HEK293T (cell line): ENCODE results near the gene ALPI.

Experiments used
- CTCF ChIA-PET: fragments of 350-600 bp; formaldehyde crosslinking; extraction: SDS; loops from one replicate; lab custom pipeline; 2021; ENCODE audit warnings: antibody characterized with exemption, inconsistent platforms; lab: Yijun Ruan, JAX
- POLR2A ChIA-PET: fragments of 350-600 bp; formaldehyde crosslinking; extraction: SDS; loops from one replicate; lab custom pipeline; 2020; ENCODE audit warnings: antibody characterized with exemption, inconsistent platforms; lab: Yijun Ruan, JAX
- DNase-seq: peaks from one replicate; pipeline ENCODE4 v3.0.0; 2012; ENCODE audit warnings: mixed read lengths; ENCODE audit errors: extremely low spot score
- ARNT ChIP-seq: fragments of 450-650 bp; IDR thresholded peaks from 2 replicates; pipeline ENCODE4 v1.6.1; 2017; ENCODE audit warnings: mild to moderate bottlenecking
- BHLHE40 ChIP-seq: fragments of 450-650 bp; IDR thresholded peaks from 2 replicates; pipeline ENCODE4 v1.6.1; 2016; ENCODE audit warnings: mild to moderate bottlenecking, moderate library complexity, borderline replicate concordance
- CTBP1 ChIP-seq: fragments of 450-650 bp; IDR thresholded peaks from 2 replicates; pipeline ENCODE4 v1.6.1; 2016; ENCODE audit warnings: borderline replicate concordance
- ELF4 ChIP-seq: fragments of 450-650 bp; IDR thresholded peaks from 2 replicates; pipeline ENCODE4 v1.6.1; 2017; ENCODE audit warnings: antibody characterized with exemption
- FOXA1 ChIP-seq: fragments of 450-650 bp; IDR thresholded peaks from 2 replicates; pipeline ENCODE4 v1.6.1; 2016; ENCODE audit warnings: mild to moderate bottlenecking
- FOXK2 ChIP-seq: fragments of 450-650 bp; IDR thresholded peaks from 2 replicates; pipeline ENCODE4 v1.6.1; 2016; ENCODE audit warnings: mild to moderate bottlenecking
- FOXM1 ChIP-seq: fragments of 450-650 bp; IDR thresholded peaks from 2 replicates; pipeline ENCODE4 v1.6.1; 2017; ENCODE audit warnings: mild to moderate bottlenecking, borderline replicate concordance
- HDGF ChIP-seq: fragments of 450-650 bp; IDR thresholded peaks from 2 replicates; pipeline ENCODE4 v1.6.1; 2017; ENCODE audit warnings: antibody characterized with exemption, borderline replicate concordance
- L3MBTL2 ChIP-seq: fragments of 450-650 bp; conservative IDR thresholded peaks from 2 replicates; pipeline ENCODE4 v1.6.1; 2016; ENCODE audit warnings: mild to moderate bottlenecking
- LEF1 ChIP-seq: fragments of 450-650 bp; IDR thresholded peaks from 2 replicates; pipeline ENCODE4 v1.6.1; 2017; ENCODE audit warnings: mild to moderate bottlenecking, borderline replicate concordance
- NFRKB ChIP-seq: fragments of 450-650 bp; IDR thresholded peaks from 2 replicates; pipeline ENCODE4 v1.6.1; 2016; ENCODE audit warnings: mild to moderate bottlenecking, moderate library complexity
- SP1 ChIP-seq: fragments of 450-650 bp; IDR thresholded peaks from 2 replicates; pipeline ENCODE4 v1.6.1; 2017
- SUZ12 ChIP-seq: fragments of 450-650 bp; IDR thresholded peaks from 2 replicates; pipeline ENCODE4 v1.6.1; 2016; ENCODE audit warnings: mild to moderate bottlenecking
- TARDBP ChIP-seq: fragments of 450-650 bp; IDR thresholded peaks from 2 replicates; pipeline ENCODE4 v1.6.1; 2016
- ZNF384 ChIP-seq: fragments of 450-650 bp; IDR thresholded peaks from 2 replicates; pipeline ENCODE4 v1.6.1; 2016
- TF ChIP-seq, protein P1 (sequence below): fragments of 450-650 bp; IDR thresholded peaks from 2 replicates; pipeline ENCODE4 v1.6.1; 2016

ALPI gene

DNA sequence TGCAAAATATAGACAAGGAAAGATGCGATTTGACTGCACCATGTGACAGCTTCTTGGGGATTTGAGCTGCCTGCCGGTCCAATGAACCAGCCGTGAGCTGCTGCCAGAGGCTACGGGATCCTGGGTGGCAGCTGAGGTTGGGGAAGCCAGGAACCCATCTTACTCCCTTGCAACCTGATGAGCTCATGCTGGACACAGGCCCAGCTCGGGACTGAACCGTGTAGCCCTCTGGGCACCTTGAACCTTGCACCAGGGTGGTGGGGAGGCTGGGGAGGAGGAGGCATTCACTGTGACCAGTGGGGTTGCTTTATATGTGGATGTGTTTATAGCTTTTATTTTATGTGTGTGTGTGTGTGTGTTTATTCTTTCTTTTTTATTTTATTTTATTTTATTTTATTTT, 9.1 kb downstream of the ALPI start:
- ChIA-PET CTCF (interaction anchor here (1.0 kb wide), 2 partner anchors 57 to 98 kb away, joined by 3 read pairs; no protein-coding TSS in a partner anchor), POLR2A (interaction anchor here (1.0 kb wide), 1 partner anchor 8 kb away, joined by 3 read pairs; no protein-coding TSS in a partner anchor)
- no peak for DNase-seq
- no peak for TF ChIP-seq CTBP1
- TF ChIP-seq ARNT: no peak
- TF ChIP-seq L3MBTL2: no peak
- TF ChIP-seq HDGF: no peak
- TF ChIP-seq FOXA1: no peak
- TF ChIP-seq SUZ12: no peak
- TF ChIP-seq TARDBP: no peak
- no peak for TF ChIP-seq ZNF384
- TF ChIP-seq FOXM1: no peak
- no peak for TF ChIP-seq FOXK2
- TF ChIP-seq LEF1: no peak
- no peak for TF ChIP-seq SP1
- TF ChIP-seq ELF4: no peak
- TF ChIP-seq NFRKB: no peak
- TF ChIP-seq BHLHE40: no peak

DNA sequence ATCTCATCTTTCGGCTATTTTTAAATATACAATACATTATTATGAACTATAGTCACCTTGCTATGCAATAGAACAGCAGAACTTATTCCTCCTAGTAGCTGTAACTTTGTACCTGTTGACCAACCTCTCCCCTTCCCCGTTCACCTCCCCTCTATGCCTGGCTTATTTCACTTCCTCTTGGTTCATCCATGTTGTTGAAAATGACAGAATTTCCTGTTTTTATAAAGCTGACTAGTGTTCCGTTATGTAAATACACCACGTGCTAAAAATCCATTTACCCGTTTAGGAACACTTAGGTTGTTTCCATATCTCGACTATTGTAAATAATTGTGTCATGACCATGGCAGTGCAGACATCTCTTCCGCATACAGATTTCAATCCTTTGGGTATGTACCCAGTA, 10.3 kb downstream of the ALPI start:
- DNase-seq: no peak
- ChIA-PET POLR2A (no interaction called here), CTCF (no interaction called here)
- TF ChIP-seq, protein P1, sequence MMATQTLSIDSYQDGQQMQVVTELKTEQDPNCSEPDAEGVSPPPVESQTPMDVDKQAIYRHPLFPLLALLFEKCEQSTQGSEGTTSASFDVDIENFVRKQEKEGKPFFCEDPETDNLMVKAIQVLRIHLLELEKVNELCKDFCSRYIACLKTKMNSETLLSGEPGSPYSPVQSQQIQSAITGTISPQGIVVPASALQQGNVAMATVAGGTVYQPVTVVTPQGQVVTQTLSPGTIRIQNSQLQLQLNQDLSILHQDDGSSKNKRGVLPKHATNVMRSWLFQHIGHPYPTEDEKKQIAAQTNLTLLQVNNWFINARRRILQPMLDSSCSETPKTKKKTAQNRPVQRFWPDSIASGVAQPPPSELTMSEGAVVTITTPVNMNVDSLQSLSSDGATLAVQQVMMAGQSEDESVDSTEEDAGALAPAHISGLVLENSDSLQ: no peak
- no peak for TF ChIP-seq ARNT
- TF ChIP-seq CTBP1: no peak
- TF ChIP-seq L3MBTL2: no peak
- TF ChIP-seq HDGF: no peak
- no peak for TF ChIP-seq LEF1
- no peak for TF ChIP-seq SUZ12
- no peak for TF ChIP-seq TARDBP
- TF ChIP-seq NFRKB: no peak
- no peak for TF ChIP-seq ELF4

- peak; percentile 53 for DNase-seq
- POLR2A ChIA-PET: interaction anchor here (0.9 kb wide), 1 partner anchor 9 kb away, joined by 3 read pairs; no protein-coding TSS in a partner anchor
- CTCF ChIA-PET: interaction anchor here (0.6 to 1.4 kb wide), 2 partner anchors 26 to 83 kb away, joined by 4 to 5 read pairs; no protein-coding TSS in a partner anchor
- TF ChIP-seq LEF1: no peak
- TF ChIP-seq NFRKB: no peak
- TF ChIP-seq, protein P1: 0 out of 2 replicates have a peak, but pooled peaks have one; percentile 12
- TF ChIP-seq FOXM1: no peak
Observed at GRCh38 chr2:232473467-232473890, 17.5 kb downstream of the ALPI start.

- DNase-seq: no peak
- ChIA-PET POLR2A (no interaction called here), CTCF (no interaction called here)
- no peak for TF ChIP-seq ELF4
- TF ChIP-seq L3MBTL2: no peak
- no peak for TF ChIP-seq CTBP1
- TF ChIP-seq NFRKB: no peak
- no peak for TF ChIP-seq HDGF
- no peak for TF ChIP-seq ZNF384
- no peak for TF ChIP-seq FOXK2
- no peak for TF ChIP-seq BHLHE40
- no peak for TF ChIP-seq TARDBP
- TF ChIP-seq FOXA1: no peak
- TF ChIP-seq LEF1: no peak
- TF ChIP-seq SP1: no peak
- TF ChIP-seq ARNT: no peak
- no peak for TF ChIP-seq SUZ12
- TF ChIP-seq FOXM1: no peak
- TF ChIP-seq, protein P1: no peak
Observed at GRCh38 chr2:232476045-232476444, 20.1 kb downstream of the ALPI start.

DNA sequence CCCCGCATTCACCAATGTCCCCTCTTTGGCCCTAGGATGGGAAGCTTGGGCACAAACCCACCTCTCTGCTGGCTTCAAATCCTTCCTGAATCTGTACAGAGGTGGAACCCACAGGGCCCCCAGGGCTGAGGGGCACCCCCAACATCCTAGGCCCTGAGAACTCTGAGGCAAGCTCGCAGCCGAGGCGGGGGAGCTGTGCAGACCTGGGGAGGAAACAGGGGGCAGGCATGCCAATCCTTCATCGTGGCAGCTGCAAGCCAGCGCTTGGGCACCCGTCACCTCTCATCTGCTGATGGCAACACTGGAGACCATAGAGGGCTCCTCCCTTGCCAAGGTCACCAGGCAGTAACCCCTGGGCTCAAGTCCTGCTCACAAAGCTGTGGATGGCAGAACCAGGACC, 20.8 kb downstream of the ALPI start:
- ChIA-PET POLR2A (no interaction called here), CTCF (interaction anchor here (0.6 kb wide), 1 partner anchor 44 kb away, joined by 3 read pairs; the partner anchor contains the start of gene PRSS56)
- TF ChIP-seq, protein P1: no peak
- TF ChIP-seq TARDBP (no peak), FOXK2 (no peak), ZNF384 (no peak), L3MBTL2 (no peak), NFRKB (no peak), SUZ12 (no peak), ARNT (no peak), LEF1 (no peak), ELF4 (no peak), FOXA1 (no peak), CTBP1 (no peak), BHLHE40 (no peak), FOXM1 (no peak), HDGF (no peak), SP1 (no peak)
- no peak for DNase-seq
